ENCODE results near the gene CMTM4. TPM values are rescaled to one million over a fixed set of nuclear protein-coding genes. Genes with fewer than 3 reads are reported as not detected.
A peak's percentile ranks its signal among the peaks of the same experiment; 100 is the strongest.

Gene CMTM4
- total and polyA plus RNA-seq, 2 of the 8 experiments (the other 6 are each of a cell fraction or from before 2014, with no cell fraction given): 35.3 to 51.7 TPM

GRCh38 chr16:66676599-66676998 lies 19.9 kb downstream of the CMTM4 start:
- no peak overlapping the region for H3K27ac ChIP-seq (ENCODE audit: low read depth, low read length)
- no peaks in the 10 kb centered on the region for H3K27me3 ChIP-seq (replicated peaks in 1 of 4; ENCODE audit: control insufficient read depth in 3 of 4, extremely low read depth in 1 of 4, insufficient read depth in 3 of 4, low read length in 3 of 4)
- H3K4me1 ChIP-seq (replicated peaks in 1 of 4; ENCODE audit: control insufficient read depth in 3 of 4, insufficient read depth in 4 of 4, low read length in 3 of 4): 0 out of 7 replicates have a peak, but pooled peaks cover 0 to 2% (median 0%) of the 10 kb centered on the region in 4 experiments
- no peak overlapping the region for H2BK120ac ChIP-seq (replicated peaks; ENCODE audit: low read depth, low read length)
- no peak overlapping the region for H3K4me3 ChIP-seq (ENCODE audit: extremely low read depth in 1 of 4, insufficient read depth in 2 of 4, low read depth in 3 of 4, low read length in 4 of 4)
- no peak overlapping the region for H2BK20ac ChIP-seq (ENCODE audit: low read length)
- ChIA-PET CTCF (ENCODE audit: partially characterized antibody) (interaction anchor here (0.8 to 1.9 kb wide), 7 partner anchors 14 to 66 kb away, joined by 3 to 8 read pairs (median 3); no protein-coding TSS in a partner anchor), POLR2A (ENCODE audit: partially characterized antibody) (no interaction called here)
- peaks cover 12% of the 10 kb centered on the region for H3K79me1 ChIP-seq (ENCODE audit: low read depth, low read length)
- FAIRE-seq: peak; percentile 7
- no peaks in the 10 kb centered on the region for H3K23me2 ChIP-seq (ENCODE audit: low read depth, low read length)
- WGBS, 2 experiments (ENCODE audit: extremely low coverage in 1 of 2, insufficient coverage in 1 of 2, insufficient read length in 1 of 2, insufficient replicate concordance in 2 of 2, low coverage in 1 of 2, low lambda C conversion rate in 2 of 2, missing lambda C conversion rate in 1 of 2): 87% methylated on average over 3 of the region's 3 CpGs; no CpG with 5 or more reads in 1 of the 2 experiments
- DNase-seq (ENCODE audit: low read depth in 1 of 2, low spot score in 2 of 2): no peak
- no peak overlapping the region for H3K4me2 ChIP-seq (ENCODE audit: insufficient read depth in 1 of 2, low read depth in 2 of 2, low read length in 2 of 2)
- H4K20me1 ChIP-seq (replicated peaks in 1 of 2; ENCODE audit: control insufficient read depth in 1 of 2, insufficient read depth in 2 of 2, low read length in 2 of 2): peaks cover 0 to 5% of the 10 kb centered on the region in 2 experiments
- H3K18ac ChIP-seq (ENCODE audit: extremely low read depth, low read length): no peak overlapping the region
- no peak overlapping the region for H4K5ac ChIP-seq (ENCODE audit: insufficient read length, low read depth, low read length)
- H3K9me3 ChIP-seq (ENCODE audit: insufficient read depth in 2 of 2, low read depth in 1 of 2, low read length in 1 of 2): no peaks in the 10 kb centered on the region
- no peak overlapping the region for H3K56ac ChIP-seq (replicated peaks; ENCODE audit: insufficient read length, low read depth, low read length)
- H2AK5ac ChIP-seq (ENCODE audit: low read depth, low read length): no peak overlapping the region
- H2AFZ ChIP-seq (ENCODE audit: low read length): no peak overlapping the region
- no peak overlapping the region for H4K8ac ChIP-seq (ENCODE audit: extremely low read depth, insufficient read depth, low read length)
- H3K4ac ChIP-seq (replicated peaks; ENCODE audit: insufficient read length, low read depth, low read length): no peak overlapping the region
- H3K14ac ChIP-seq (ENCODE audit: insufficient read length): no peak overlapping the region
- no peaks in the 10 kb centered on the region; a peak in 1 of 8 replicates for H3K36me3 ChIP-seq (ENCODE audit: control insufficient read depth in 2 of 4, insufficient read depth in 4 of 4, low read length in 3 of 4)
- no peak overlapping the region for H3K9ac ChIP-seq (replicated peaks in 1 of 4; ENCODE audit: extremely low read depth in 1 of 4, low read depth in 3 of 4, low read length in 3 of 4)
- no peak overlapping the region for H3K23ac ChIP-seq (ENCODE audit: insufficient read length)
- H3K79me2 ChIP-seq (ENCODE audit: control insufficient read depth in 1 of 2, insufficient read depth in 2 of 2, low read length in 2 of 2): peaks cover 0 to 33% of the 10 kb centered on the region in 2 experiments; a peak in 2 of 4 replicates
- no peak overlapping the region for H4K91ac ChIP-seq (replicated peaks; ENCODE audit: insufficient read length, low read length)
- 0 out of 2 replicates have a peak overlapping the region, but pooled peaks have one; percentile 27 for H2BK12ac ChIP-seq (ENCODE audit: low read depth, low read length)
- no peak overlapping the region for H2BK5ac ChIP-seq (ENCODE audit: low read depth, low read length)
- no peak overlapping the region for H2BK15ac ChIP-seq (ENCODE audit: low read length)
- no peak for TF ChIP-seq KDM1A (IDR thresholded peaks at IDR 0.05; ENCODE audit: borderline replicate concordance, low read length)
- TF ChIP-seq JUN (IDR thresholded peaks at IDR 0.05; ENCODE audit: low read depth, low read length): no peak
- no peak for TF ChIP-seq SIX5 (IDR thresholded peaks at IDR 0.05; ENCODE audit: low read depth, low read length)
- no peak for TF ChIP-seq CTBP2 (IDR thresholded peaks at IDR 0.05; ENCODE audit: borderline replicate concordance, insufficient read depth, insufficient read length, low read length)
- no peak for TF ChIP-seq EGR1 (IDR thresholded peaks at IDR 0.05; ENCODE audit: borderline replicate concordance, low read depth, low read length)
- no peak for TF ChIP-seq USF2 (IDR thresholded peaks at IDR 0.05; ENCODE audit: low read length)
- no peak for TF ChIP-seq RBBP5 (IDR thresholded peaks at IDR 0.05; ENCODE audit: borderline replicate concordance, low read depth, low read length)
- TF ChIP-seq SUZ12 (IDR thresholded peaks at IDR 0.05; ENCODE audit: low read length): no peak
- no peak for TF ChIP-seq TEAD4 (IDR thresholded peaks at IDR 0.05; ENCODE audit: low read depth, low read length)
- TF ChIP-seq CHD2 (IDR thresholded peaks at IDR 0.05; ENCODE audit: low read length): no peak
- TF ChIP-seq TCF12 (IDR thresholded peaks at IDR 0.05; ENCODE audit: low read depth, low read length): no peak
- no peak for TF ChIP-seq CHD1 (IDR thresholded peaks at IDR 0.05; ENCODE audit: low read depth, low read length)
- TF ChIP-seq RXRA (IDR thresholded peaks at IDR 0.05; ENCODE audit: insufficient read depth, low read depth, low read length): no peak

Measured in H1 (cell line).